GM19239 (cell line): ENCODE data around the gene LRPAP1.

Experiments
- DNase-seq: peaks from one replicate; pipeline ENCODE4 v3.0.0; 2011; ENCODE audit warnings: low spot score; ENCODE audit not compliant: insufficient read length
- FAIRE-seq: peaks from 2 replicates; lab custom pipeline; 2011; peaks lifted over from hg19 to GRCh38; lab: Jason Lieb, UNC

LRPAP1 gene

DNA sequence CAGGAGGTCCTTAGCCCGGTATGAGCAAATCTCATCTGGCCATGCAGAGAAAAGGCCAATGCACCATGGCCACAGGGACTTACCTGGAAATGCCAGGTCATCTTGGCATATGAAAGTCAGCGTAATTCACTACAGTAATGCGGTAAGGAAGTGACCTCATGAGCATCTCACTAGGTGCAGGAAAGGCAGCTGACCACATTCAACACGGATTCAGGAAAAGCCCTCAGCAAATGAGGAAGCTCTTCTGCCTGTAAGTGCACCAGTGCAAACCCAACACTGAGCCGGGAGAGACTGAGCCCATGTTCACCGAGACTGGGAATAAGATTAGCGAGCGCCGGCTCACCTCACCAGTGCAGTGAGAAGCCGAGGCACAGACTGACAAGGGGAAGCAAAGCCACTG is 23.7 kb downstream of the LRPAP1 start:
- FAIRE-seq (no peak), DNase-seq (no peak)

DNA sequence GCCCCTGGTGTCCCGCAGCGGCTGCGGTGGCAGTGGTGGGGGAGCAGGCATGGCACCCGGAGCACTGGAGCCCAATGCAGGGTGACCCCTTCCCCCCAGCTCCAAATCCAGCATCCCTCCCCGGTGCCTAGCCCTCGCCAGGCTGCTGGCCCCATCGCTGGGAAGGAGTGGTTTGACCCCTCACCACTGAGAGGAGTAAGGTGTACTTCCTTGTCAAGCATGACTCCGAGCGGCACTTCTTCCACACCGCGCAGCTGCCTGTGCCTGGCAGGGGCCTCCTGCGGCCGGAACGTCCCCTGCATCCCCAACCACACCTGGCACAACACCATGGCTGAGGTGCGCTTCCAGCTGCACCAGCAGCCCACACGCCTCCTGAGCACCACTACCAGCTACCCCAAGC is 27.0 kb downstream of the LRPAP1 start:
- FAIRE-seq = no peak
- no peak for DNase-seq

DNA sequence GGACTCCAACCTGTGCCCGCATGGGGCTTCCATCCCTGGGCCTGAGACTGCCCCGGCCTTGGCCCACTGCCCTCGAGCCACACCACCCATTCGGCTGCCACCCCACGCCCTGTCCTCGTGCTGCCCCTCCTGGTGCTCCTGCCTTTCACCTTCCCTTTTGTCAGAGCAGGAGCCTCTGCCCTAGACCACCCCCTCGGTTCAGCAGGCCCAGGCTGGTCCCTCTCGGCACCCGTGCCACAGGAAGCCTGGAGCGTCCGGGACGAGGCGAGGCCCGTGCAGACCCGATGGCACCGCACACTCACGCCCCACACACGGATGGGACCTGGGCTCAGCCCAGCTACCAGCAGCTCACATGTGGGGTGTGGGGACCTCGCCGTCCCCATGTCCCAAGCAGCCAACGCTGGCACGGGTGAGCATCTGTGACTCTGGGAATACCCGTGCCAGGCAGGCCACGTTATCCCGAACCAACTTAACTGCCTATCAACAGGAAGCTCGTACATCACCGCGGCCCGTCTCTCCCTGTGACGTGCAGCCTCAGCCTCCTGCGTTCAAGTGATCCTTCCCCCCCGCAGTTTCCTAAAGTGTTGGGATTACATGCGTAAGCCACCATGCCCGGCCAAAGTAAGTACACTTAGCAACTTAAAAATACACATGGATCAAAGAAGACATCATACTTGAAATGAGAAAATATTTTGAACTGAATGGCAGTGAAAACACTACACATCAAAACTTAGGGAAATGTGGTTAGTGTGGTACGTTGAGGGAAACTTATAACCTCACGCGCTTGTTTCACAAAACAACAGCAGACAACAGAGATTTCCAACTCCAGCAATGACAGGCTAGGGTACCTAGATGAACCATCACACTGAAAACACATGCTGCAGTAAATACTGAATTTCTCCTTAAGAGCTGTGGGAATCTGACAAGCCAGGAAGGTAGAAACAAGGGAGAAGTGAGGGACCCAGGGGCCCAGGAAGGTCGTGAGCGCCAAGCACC is 29.0 kb downstream of the LRPAP1 start:
- no peak for FAIRE-seq
- DNase-seq = no peak

DNA sequence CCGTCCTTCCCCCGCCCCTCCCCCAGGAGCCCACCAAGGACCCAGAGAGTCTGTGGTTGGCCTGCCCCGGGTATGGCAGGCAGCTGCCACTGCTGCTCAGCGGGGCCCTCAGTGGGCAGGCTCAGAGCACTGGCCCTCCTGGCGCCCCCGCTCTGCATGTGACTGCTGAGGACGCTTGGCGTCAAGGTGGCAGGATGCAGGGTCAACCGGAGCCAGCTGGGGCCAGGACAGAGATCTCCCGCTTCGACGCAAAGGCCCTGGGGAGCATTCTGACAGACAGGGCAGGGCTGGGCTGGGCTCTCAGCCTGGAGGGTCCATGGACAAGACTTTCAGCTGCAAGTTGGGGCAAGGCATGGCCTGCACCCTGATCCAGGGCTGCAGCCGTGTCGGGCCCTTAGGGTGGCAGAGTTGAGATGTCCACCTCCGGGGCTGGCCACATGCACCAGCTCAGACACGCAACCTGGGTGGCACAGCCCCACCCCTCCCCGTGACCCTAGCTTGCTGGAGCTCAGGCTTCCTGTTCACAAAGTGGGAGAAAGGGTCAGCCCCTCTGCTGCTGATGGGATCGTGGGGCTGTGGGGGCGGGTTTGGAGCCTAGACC is 30.3 kb downstream of the LRPAP1 start:
- no peak for FAIRE-seq
- no peak for DNase-seq

DNA sequence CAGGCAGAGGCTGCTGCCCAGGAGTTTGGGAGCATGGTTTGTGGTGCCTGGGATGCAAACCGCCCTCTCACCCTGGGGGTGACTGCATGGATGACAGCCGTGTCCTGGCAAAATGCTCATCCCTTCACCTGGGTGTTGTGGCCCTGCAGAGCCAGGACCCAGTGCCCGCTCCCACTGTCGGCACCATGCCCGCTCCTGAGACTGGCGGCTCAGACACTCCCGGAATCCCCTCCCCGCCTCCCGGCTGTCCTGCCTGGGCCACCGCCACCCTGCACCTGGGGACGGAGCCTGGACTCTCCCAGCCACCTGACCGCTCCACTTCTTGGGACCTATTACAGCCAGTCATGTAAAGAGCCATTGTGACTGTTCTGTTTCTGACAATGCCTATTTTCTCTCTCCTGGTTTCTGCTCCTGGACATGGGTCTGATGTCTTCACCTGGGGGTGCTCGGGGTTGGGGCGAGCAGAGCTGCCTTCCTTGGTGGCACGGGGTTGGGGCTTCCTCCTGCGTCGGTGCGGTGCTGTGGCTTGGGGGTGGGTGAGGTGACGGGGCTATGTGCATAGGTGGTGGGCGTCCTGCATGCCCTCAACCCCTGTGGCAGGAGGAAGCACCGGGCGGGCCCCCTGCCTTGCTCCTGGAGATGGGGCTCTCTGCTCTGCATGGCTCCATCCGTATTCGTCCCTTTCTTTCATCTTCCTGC is 30.9 kb downstream of the LRPAP1 start:
- FAIRE-seq (no peak), DNase-seq (no peak)

DNA sequence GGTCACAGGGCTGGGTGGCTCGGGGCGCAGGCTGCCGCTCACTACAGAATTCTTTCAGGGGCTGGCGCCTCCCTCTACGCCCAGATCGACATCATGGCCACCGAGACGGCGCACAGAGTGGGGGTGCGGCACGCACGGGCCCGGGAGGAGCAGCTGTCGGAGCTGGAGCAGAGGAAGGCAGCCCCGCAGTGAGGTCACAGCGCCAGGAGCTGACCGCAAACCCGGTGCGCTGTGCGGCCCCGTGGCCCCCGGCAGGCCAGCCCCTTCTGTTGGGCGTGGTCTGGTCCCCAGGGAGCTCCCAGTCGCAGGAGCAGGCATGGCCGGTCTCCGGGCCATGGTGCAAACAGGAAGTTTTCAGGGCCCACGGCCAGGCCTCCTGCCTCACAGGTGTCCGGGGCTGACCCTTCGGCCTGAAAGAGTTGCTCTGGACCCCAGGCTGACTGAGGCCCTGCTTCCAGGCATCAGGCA is 31.6 kb downstream of the LRPAP1 start:
- FAIRE-seq (no peak), DNase-seq (no peak)

DNA sequence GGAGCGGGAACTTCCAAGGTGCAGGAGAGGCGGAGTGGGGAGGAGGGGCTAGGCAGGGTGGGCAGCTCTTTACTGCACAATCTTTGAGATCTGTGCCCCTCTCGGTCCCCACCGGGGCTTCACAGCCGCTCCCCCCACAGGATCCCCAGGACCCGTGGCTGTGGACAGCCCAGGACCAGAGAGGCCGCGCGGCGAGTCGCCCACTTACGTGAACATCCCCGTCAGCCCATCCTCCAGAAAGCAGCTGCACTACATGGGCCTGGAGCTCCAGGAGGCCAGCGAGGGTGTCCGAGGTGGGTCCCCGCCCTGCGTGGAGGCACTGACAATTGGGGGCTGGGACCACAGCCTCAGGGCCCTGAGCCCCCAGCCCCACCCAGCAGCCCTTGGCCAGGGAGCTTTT is 32.1 kb downstream of the LRPAP1 start:
- no peak for DNase-seq
- no peak for FAIRE-seq

DNA sequence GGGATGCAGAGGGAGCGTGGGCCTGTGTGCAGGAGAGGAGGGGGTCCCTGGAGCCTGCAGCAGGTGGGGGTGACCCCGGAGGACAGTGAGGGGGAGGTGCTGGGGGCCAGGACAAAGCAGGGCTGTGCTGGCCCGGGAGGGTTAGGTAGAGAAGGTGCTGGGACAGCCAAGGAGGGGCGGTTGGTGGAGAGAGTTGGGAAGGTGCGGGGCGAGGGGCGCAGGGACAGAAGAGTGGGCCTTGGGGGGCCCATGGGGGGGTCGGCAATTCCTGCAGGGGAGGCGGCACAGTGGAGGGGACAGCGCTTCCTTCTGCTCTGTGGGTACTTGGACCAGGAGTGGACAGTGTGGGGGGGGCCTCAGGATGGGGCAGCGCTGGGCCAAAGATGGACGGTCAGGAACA is 32.5 kb downstream of the LRPAP1 start:
- FAIRE-seq = no peak
- DNase-seq = no peak

DNA sequence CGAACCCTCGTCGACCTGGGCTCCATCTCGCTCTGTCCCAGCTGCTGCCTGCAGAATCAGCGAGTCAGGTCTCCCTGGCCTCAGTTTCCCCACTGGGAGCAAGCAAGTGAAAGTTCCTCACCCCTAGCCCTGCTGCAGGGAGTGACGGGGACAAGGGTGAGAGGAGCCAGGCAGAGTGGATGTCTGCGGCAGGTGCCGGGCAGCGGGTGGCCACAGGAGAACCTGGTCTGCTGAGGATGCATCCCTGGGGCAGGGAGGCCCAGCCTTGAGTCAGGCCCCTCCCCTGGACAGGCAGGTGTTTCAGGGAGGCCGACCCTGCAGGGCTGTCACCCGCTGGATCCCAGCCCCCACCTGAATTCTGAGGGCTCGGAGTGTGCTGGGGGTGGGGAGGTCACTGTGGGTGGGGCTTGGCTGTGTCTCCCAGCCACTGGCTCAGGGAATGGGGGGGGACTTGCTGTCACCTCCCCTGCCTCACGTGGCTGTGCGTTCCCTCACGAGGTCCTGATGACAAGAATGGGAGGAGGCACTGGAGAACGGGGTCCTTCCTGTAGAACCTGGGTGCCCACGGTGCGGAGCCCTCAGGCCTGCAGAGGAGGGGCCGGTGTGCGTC is 33.2 kb downstream of the LRPAP1 start:
- FAIRE-seq = no peak
- no peak for DNase-seq

DNA sequence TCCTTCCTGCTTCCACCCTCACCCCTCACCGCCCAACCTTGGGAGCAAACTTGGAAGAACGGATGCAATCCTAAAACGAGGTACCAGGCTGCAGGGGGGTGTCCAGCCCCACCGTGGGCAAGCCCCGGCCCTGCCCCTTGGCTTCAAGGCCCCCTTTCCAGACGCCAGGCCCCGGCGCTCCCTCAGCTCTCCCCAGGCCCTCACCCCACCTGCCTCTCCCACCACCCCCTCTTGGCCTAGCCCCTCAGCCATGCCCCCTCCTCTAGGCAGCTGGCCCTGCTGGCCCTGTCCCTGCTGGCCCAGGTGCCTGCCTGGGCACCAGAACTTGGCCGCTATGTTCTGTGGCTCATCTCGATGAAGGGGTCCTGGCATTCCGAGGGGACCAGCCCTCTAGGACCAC is 33.8 kb downstream of the LRPAP1 start:
- no peak for FAIRE-seq

DNA sequence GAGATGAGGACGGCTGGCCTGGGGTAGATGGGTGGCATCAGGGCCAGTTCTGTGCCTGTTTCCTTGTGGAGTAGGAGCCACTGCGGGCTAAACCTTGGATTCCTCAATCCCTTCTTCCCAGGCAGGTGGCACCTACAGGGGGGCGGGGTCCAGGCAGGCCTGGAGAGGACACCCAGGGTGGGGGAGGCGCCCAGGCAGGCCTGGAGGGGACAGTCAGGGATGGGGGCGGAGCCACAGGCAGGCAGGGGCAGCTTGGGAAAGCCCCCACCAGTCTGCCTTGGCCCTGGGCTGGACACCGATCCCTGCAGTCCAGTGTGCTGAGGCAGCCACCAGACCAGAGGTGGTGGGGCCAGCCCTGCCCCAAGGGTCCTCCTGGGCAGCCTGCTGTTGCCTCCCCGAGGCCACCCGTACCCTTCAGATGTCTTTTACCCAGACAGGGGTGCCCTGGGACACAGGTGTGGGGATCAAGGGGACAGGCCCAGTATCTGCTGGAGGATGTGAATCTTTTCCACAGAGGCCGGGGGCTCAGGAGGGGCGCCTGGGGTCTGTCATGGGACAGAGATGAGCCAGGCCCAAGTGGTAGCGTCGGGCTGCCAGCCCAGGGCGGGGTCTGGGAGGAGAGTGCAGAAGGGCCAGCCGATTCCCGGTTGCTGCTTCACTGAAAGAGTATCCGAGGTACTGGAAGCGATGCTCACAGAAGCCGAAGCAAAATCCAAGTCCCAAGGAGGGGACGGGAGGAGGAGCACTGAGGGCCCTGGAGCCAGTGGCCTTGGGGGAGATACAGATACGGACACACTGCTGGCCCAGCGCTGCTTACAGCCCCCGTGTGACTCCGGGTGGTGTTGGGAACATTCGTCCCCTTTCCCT is 34.5 kb downstream of the LRPAP1 start:
- DNase-seq (no peak), FAIRE-seq (no peak)

More for the DNA sequence above, 33.8 kb downstream of the LRPAP1 start:
- no peak for DNase-seq

DNA sequence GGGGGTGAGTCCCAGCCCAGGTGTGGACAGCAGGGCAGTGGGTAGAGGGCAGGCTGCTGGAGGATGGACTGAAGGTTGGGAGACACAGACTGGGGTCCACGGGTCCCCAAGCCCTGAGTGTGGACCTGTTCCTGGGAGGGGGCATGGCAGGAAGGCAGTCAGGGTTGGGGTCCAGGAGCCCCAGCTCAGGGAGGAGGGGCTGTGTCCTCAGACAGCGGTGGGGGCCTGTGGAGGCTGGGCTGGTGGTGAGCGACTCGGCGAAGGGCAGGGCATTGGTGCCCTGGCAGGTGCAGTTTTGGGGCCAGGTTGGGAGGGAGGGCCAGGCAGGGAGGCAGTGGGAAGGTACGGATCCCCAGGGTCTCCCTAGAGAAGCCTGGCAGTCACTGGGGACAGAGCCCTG is 35.1 kb downstream of the LRPAP1 start:
- FAIRE-seq (no peak), DNase-seq (no peak)

DNA sequence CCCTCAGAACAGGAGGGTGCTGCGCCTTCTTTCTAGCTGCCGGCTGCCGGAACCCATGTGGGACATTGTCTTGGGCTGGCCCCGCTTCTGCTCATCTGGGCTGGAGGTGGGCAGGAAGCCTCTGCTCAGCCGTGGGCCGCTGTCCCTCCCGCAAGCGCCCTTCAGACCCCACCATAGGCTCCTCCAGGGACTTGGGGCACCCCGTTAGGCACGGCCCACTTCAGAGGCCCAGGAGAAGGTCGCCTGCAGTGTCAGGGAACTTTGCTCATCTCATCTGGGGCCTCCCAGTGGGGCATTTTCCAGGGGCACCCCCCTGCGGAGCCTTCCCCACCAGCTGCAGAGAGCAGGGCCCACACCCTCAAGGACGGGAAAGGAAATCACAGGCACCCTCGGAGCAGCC is 36.2 kb downstream of the LRPAP1 start:
- no peak for FAIRE-seq
- no peak for DNase-seq

DNA sequence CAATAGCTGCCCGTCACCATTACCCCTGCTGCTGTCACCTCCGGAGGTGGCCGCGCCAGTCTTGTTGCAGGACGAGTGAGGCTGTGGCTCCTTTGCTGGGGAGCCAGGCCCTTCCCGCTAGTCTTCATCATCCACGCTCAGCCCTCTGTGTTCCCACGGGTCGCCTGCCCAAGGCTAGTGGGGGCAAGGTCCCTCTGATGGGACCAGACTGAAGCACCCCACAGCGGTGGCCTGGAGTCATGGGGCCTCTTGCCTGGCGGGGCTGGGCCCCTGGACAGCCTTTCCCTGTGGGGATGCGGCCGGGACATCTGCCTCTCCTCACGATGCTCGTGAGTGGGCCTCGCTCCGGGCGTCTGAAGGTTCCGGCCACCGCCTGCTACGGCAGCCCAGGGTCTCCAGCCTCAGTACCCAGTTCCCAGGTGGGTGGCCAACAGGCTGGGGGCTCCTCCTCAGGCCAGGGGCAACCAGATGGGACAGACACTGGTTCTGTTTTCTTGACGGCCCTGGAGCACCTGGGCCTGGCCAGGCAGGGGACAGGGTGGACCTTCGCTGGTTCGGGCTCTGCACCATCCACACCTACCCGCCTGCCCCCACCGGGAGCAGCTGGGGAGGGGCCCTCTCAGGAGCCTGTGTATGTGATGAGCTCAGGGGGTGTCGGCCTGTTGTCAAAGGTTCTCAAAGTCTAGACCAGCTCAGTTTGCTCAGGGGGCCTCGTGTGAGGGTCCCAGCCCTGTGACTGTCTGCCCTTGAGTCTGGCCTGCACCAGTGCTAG is 36.8 kb downstream of the LRPAP1 start:
- FAIRE-seq (no peak), DNase-seq (no peak)

DNA sequence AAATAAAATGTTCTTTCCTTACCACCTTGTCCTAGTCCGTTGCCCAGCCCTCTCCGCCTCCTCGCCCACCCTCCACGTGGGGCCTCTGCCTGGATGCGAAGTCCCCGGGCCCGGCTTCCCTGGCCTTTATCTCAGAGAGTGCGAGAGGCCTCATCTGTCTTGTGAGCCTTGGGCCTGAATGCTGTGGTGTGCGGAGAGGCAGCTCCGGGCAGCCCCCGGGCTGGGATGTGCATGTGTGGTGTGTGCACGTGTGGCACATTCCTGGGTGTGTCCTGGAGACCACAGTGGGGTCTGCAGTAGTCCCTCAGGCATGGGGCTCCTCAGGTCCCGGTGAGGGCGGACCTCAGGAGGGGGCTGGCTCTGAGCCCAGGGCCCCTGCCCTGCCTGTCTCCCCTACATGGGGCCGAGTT is 37.8 kb downstream of the LRPAP1 start:
- no peak for FAIRE-seq
- DNase-seq = no peak

DNA sequence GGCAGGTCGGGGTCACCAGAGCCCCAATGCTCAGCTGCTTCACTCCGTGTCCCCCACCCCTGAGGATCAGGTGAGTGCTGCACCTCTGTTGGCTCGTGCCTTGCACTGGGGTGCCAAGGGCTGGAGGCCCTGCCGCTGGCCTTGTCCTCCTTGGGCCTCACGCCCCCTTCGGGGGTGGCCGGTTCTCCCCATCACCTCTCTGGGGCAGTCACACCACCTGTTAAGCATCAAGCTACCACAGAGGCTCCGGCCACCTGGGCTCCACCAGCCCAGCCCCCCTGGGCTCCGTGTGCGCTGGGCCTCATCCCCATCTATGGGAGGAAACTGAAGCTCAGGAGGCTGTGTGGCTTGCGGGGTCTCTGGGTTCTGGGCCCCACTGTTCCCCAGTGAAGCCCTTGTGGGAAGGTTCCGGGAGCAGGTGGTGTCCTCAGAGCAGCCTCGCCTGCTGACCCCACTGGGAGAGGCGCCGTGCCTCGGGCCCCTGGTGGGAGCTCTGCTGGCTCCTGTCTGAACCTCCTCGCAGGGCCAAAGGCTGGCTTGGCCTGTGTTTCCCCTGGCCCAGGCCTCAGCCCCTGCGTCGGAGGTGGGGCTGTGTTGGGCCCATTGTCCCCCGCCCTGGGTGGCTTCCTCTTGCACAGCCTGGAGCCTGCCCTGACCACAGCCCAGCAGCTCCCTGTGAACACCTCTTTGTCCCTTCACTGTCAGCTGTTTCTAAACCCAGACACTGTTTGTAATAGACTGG is 38.3 kb downstream of the LRPAP1 start:
- no peak for FAIRE-seq

DNA sequence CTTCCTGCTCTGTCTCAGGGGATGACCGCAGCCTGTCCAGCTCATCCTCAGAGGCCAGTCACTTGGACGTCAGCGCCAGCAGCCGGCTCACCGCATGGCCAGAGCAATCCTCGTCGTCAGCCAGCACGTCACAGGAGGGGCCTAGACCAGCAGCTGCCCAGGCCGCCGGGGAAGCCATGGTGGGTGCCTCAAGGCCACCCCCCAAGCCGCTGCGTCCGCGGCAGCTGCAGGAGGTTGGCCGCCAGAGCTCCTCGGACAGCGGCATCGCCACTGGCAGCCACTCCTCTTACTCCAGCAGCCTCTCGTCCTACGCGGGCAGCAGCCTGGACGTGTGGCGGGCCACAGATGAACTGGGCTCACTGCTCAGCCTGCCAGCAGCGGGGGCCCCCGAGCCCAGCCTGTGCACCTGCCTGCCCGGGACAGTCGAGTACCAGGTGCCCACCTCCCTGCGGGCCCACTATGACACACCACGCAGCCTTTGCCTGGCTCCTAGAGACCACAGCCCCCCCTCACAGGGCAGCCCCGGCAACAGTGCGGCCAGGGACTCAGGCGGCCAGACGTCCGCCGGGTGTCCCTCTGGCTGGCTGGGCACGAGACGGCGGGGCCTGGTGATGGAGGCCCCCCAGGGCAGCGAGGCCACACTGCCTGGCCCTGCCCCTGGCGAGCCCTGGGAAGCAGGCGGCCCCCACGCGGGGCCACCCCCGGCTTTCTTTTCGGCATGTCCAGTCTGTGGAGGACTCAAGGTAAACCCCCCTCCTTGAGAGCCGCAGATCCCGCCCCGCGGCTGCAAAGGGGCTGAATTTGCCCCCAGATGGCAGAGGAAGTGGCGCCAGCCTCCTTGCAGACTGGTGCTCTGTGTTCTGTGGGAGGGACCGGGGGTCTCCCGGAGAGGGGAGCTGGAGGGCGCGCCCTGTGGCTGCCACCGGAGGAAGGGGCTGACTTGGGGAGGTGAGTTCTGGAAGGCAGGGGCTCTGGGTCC is 39.2 kb downstream of the LRPAP1 start:
- DNase-seq = no peak
- no peak for FAIRE-seq

More for the DNA sequence above, 38.3 kb downstream of the LRPAP1 start:
- no peak for DNase-seq
